Glomerular visceral epithelial cell (primary cell): Measurements from ENCODE around the gene DMBX1.

Experiments used
- DNase-seq: peaks from one replicate; pipeline ENCODE4 v3.0.0-alpha.2; 2016; ENCODE audit errors: extremely low spot score

Gene DMBX1

DNA sequence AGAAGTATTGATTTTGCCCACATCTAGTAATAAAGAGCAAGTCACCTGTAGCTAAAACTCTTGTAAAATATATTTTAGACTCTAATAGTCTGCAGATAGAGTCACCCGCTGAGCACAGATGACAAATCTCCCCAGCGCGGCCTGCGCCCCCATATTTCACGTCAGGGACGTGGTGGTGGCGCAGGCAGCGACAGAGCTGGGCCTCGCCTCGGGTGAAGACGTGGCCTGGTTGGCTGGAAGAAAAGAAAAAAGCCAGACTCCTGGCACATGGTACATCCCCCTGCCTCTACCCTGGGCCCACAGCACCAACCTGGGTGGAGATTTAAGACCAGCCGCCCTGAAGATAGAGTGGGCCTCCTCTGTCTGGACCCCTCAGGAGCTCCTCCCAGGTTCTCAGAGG, 6.0 kb upstream of the DMBX1 start:
- no peak for DNase-seq

DNA sequence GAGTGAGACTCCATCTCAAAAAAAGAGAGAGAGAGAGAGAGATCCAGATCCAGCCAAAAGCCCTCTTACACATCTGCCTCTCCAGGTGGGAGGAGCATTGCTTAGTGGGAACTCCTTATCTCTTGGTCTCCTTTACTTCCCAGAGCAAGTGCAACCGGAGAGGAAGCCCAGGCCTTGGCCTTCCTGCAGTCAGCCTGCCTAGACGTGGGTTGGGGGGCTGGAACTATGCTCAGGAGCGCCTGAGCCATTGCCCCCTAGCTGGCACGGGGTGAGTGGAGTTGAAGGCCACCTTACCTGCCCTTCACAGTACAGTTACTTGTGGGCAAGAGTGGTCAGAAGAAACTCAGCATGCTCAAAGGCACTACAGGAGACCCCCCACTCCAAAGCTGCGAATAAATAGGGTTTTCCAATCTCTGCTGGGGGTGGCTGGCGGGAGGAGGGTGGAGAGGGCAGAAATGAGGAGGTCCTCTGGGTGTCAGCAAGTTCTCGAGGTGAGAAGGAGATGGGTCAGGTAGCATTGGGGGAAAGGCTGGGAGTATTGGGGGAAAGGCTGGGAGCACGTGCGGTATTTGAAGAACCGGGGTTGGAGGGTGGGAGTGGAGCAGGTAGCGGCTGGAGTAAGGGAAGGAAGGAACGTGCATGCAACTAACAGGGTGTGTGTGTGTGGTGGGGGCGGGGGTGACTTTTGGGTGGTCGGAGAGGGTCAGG, 4.7 kb upstream of the DMBX1 start:
- no peak for DNase-seq

DNA sequence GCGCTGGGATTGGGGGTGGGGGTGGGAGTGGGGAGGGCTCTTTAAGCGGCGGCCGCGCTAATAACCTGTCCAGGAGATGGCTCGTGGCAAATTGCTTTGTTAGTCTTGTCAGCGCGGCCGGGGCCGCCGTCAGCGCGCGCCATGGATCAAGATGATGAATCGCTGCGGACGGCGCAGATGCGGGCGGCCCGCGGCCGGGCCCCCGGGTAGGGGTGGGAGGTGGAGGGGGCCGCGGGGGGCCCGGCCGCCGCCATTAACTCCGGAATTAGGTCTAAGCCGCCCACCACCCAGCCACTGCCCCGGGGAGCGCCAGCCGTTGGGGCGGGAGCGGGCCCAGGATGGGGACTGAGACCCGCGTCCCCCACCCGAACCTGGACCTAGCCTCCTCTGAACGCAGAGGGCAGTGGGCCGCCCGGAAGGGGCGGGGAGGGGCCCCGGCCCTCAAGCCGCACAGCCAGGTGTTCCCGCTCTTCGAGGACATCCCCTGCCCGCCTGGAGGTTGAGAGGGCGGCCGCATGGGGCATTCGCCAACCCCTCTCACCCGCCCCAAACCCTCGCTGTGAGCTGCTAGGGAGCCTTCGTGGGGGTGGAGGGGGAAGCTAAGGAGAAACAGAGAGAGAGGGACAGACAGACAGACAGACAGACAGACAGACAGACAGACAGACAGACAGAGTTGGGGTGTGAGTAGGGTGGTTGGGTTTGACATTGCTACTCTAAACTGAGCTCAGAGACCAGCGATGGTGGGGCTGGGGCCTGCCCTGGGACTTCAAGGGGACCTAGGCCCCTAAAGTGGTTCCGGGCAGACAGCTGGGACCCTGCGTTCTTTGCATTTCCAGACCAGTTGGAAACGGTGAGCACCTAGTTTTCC, 3.8 kb upstream of the DMBX1 start:
- DNase-seq, result no peak

DNA sequence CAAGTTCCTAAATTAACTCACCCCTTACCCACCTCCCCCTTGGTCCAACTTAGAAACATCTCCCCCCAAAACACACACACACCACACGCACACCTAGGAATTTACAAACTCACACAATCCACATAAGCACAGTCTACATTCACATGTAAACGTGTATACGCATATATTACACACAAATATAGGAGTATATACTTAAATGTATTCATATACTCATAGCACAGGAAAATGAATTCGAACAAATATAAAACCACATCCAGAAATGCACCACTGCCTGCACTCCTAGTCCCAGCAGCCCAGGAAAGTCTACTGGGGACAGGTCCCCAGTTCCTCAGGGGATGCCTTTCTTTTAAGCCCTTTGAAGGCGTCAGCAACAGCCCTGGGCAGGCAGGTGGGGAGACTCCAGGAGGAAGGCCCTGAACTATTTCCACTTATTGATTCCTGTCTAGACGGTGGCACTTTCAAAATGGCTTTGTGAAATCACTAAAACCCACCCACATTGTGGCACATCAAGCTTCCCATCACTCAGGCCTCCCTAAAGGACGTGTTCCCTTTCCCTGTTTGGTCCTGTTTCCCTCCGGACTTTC, 3.1 kb upstream of the DMBX1 start:
- no peak for DNase-seq

DNA sequence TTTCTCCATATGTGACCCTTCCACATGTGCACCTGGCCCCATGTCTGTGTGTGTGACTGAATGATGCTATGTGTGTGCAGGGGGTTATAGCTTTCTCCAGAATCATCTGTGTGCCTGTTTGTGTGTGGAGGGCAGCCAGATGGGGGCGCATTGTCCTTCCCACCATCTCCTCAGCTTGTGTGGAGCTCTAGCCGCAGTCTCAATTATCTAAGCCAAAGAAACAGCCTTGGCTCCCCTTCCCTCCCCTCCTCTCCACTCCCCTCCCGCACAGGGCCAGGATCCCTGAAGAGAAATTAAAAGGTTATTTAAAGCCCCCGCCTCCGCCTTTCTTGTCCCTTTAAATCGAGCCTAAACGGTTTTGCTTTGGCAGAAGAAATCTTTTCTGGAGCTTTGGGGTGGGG, 1.8 kb upstream of the DMBX1 start:
- DNase-seq, result no peak

DNA sequence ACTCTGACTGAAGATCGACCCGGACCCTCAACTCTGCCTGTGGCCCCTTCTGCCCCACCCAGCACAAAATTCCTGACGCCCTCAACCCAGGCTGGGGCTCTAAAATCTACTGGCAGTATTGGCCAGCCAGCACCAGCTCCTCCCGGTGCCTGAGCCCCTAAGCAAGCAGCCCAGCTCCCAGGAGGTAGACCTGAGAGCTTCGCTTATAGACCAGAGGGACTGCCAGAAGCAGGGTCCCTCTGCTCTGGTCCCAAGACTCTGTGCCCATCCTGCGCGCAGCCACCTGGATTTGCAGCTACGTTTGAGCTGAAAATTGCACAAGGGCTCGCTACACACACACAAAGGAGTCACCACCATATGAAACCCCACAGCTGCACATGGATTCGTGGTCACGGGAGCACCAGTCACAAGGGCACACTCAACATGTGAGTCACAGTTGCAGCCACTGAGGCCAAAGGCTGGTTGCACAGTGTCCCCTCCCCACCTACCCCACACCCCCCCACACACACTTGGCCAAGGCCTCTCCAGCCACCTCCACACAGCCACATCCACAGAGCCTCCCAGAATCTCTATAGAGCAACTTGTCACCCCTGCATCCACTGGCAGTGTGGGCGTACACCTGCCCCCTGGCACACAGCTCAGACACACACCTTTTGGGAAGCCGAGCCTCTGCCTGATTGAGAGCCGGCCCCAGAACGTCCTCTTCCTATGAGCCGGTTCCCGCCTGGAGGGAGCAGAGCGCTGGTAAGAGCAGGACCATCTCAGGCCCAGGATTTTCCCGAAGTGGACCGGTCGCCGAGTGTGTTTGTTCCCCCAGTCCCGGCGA, 1.1 kb upstream of the DMBX1 start:
- no peak for DNase-seq

DNA sequence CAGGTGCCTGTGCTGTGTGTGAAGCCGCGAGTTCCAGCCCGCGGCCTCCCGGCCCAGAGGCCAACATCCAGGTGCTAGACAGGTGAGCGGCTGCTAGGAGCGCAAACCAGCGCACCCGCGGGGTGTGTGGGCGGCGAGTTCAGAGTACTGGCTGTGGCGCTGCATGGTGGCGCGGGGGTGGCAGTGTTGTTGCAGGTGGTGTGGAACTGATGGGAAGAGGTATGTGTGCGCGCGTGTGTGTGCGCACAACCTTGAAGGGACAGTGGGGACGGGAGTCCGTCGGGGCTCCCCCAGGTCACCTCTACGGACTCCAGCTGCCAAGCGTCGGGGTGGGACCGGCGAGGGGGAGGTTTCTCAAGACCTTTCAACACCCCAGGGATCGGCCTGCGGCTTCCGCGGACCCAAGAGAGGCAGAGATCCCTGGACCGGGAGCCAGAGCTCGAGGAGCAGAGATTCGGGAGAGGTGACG, 433 bp upstream of the DMBX1 start:
- no peak for DNase-seq

DNA sequence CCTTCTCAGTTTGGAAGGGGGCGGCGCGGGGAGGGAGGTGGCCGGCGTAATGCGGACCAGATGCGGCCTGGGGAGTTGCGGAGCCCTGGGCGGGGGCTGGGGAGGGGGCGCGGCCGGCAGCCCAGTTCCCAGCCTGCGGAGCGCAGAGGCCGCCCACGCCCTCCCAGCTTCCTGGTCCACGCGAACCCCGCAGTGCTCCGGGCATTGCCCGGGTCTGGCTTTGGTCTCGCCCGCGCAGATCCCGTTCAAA, 695 bp downstream of the DMBX1 start:
- no peak for DNase-seq

DNA sequence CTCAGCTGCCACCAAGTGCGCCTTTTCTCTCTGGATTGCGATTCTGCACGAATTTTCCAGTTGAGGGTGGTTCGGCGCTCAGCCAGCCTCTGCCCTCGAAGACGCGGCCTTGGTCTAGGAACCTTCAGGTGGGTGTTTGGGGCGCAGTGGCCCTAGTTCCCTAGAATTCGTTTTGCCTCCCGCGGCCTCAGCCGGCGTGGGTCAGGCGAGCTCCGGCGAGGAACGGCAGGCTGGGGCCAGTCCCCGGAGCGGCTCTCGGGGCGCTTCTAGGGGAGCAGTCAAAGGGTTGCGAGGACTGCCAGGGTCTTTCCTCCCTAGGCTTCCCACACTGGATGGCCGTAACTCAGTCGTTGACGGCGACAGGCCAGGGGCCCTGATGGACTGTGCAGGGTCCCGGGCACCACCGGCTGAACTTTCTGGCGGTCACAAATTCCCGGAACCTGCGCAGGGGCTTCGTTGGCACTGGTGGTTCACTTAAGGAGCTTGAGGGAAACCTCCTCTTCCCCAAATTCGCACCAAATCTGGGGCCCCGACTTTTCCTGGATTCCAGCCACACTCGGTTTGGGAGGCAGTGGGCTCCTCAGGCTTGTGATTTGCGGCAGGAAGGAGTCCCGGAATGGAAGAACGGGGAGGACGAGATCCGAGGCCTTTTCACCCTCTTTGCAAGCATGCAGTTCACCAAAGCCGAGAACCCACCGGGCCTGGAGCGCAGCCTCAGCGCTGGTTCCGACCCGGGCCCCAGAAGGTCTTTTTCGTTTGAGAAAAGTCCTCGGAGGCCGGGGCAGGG, 1.2 kb downstream of the DMBX1 start:
- DNase-seq, result no peak

DNA sequence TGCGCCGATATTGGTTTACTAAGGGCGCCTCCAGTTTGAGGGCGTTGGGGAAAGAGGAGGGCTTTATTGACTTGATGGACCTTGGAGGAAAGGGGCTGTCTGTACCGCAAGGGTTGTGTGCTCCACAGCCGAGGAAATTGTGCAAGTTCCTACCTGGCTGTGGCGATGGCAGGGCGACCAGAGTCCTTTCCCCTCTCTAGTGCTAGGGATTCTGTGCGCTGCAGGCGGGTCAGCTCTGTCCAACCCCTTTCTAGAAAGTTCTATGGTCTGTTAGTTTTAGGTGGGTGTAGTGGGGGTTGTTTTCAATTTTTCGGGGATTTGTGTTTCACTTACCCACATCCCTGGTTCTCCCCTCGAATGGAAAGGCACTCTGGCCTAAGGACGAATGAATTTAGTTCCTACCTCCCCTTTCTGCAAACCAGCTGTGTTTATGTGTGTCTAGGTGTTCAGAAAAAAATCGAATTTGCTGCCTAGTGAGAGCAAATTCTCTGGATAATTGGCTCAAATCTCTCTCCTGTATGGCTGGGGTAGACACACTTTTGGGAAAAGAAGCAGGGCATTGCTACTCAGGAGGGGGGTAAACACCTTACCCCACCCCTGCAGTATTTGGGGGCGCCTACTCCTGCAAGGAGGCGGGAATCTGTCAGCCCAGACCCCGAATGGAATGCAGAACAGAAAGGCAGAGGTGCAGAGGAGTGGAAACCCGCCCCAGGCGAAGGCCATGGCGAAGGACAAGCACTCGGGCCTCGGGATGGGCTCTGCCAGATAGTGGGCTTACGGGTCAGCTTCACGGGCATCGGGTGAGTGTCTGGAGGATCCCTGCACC, 2.0 kb downstream of the DMBX1 start:
- no peak for DNase-seq

DNA sequence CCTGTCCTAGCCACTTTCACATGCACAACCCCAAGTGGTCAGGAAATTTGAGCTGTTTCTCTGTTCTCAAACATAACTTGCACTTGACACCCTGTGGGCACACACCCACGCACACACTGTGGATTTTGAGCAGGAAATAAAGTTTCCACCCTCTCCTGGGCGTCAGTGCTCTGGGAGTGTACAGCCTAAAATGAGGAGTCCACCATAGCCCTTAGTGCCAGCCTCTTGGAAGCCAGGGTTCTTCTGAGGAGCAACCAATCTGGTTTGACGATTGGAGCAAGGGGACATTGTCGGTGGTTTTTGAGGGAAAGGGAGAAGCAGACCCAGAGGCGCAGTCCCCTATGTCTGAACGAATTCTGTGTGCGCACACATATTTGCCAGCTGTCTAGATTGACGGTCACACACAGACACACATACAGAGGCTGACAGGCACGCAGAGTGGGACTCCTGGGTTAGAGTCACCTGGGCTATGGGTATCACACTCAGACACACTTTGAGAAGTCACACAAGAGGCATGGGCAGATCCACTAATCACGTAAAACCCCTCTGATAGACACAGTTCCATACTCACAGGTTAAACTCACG, 2.7 kb downstream of the DMBX1 start:
- DNase-seq, result no peak

DNA sequence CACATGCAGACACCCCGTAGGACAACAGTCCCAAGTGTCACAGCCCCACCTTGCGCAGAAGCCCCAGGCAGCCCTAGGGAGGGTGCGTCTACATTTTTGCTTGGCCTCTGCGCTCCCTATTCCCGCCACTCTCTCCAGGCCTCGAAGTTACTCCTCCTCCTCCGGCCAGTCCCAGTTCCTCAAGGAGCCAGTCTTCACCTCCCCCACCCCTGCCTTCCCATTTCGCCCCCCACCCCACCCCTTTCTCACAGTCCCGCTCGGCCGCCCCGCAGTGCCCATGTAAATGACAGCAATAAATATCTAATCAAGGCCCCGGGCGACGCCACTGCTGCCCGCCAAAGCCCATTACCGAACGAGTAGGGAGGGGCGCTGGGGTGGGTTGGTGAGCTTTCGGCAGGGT, 3.2 kb downstream of the DMBX1 start:
- DNase-seq, result no peak

DNA sequence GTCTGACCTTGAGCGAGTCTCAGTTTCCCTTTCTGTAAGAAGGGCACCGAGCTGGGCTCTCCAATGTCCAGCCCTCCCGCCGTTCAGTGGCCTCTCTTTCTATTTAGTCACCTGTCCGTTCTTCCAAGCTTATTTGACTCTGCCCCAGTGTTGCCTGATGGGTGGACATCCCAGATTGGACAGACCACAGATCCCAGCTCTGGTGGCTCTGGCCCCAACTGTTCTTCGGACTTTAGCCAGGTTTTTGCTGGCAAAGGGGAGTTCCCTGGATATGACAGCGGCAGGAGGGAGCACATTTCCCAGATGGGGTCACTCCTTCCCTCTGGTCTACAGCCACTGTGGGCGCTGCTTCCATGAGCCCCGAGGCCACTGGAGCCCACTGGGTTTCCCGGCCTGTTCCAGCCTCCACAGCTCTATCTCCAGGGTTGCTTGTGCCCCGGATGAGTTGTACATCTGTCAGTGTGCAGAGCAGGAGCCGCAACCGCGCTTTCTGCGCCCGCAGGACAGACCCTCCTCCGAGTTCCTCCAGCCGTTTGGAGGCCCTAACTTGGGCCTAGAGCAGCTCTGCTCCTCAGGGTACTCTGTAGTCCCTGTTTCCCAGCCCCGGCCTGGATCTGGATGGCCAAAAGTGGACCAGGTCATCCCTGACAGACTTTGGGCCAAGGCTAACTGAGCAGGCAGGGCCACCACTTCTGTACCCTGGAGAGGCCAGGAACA, 3.8 kb downstream of the DMBX1 start:
- DNase-seq, result no peak

DNA sequence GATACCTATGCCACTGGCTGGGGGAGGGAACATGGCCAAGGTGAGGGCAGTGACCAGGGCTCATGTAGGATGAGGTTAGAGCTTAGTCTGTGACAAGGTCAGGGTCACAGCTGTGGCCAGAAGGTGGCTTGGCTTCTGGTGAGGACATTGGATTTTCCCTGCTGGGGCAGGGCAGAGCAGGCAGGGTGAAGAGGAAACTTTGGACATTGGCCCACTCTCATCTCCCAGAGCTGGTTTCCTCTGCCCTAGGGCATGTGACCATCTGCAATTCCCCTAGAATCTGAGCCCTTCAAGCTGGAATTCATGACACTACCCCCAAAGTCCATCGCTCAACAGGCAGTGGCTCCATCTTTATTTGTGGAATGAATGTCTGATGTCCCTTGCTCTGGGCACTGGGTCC, 5.3 kb downstream of the DMBX1 start:
- no peak for DNase-seq

DNA sequence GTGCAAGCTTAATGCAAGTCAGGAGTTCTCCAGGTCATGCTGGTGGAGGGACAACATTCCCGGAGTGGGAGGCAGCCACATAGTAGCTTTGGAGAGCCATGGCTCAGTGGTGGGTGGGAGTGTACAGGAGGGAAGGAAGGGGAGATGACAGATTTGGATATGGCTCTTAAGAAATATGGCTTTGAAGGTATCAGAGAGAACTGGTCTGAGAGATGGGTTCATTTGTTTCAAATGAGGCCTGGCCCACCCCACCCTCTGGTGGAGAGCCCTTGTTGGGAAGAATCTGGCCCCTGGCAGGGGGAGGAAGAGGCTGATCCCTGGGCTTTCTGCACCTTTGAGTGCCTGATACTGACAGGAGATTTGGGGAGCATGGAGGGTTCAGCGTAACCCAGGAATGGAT, 6.1 kb downstream of the DMBX1 start:
- DNase-seq, result no peak

DNA sequence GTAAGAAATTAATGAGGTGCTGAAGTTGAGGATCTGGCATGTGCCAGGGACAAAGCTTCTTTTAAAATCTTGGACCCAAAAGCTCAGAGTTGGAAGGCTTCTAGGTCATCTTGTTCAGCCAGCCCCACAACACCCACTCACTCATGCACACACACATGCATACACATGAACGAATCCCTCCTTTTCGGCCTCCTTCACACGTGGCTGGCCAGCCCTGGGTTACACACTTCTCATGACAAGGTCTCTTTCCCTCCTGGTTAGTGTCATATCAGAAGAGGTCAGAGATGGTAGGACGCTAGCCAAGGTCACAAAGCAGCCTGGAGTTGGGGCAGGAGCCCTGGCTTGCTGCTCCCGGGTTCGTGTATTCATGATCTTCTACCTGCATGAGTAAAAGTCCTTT, 6.9 kb downstream of the DMBX1 start:
- DNase-seq, result no peak

DNA sequence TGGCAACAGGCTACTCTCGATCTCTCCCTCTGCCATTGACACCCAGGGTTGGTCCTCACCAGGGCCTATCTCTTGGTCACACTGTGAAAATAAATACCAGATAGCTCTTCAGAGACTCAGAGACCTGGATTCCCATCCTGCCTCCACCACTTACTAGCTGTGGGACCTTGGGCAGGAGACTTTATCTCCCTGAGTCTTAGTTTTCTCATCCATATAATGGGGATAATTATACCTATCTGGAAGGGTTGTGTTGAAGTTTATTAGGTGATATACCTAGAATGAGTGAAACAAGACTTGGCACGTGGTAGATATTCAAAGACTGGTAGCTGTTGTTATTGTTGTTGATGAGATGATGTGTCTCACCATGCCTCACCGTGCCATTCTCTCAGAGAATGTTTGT, 7.4 kb downstream of the DMBX1 start:
- no peak for DNase-seq

DNA sequence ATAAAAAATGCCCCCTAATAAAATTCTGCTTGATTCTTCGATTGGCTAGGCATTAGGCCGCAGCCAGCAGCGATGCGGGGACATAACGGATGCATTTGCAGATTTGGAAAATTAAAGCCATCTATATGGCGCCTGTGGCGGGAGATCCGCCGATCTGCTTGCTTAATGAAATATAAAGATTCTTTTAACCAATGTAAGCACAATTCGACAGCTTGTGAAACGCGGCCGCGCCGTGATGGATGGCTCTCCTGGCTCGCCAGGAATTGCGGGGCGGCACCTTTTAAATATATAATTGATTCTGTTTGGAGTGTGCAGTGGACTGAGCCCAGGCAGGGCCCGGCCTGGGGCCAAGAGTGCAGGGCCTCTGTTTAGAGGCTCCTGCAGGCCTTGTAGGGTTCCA, 8.0 kb downstream of the DMBX1 start:
- no peak for DNase-seq

DNA sequence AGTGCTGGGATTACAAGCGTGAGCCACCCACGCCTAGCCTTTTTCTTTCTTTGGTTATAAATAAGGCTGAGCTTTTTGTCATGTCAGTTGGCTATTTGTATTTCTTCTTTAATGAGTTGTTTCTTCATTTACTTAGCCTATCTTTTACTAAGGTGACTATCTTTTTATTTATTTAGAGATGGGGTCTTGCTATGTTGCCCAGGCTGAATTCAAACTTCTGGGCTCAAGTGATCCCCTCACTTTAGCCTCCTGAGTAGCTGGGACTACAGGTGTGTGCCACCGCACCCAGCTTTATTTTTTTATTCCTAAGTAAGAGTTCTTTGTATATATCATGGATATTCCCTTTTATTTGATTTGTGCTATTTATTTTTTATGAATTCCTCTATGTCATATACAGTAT, 11.9 kb downstream of the DMBX1 start:
- DNase-seq, result no peak

DNA sequence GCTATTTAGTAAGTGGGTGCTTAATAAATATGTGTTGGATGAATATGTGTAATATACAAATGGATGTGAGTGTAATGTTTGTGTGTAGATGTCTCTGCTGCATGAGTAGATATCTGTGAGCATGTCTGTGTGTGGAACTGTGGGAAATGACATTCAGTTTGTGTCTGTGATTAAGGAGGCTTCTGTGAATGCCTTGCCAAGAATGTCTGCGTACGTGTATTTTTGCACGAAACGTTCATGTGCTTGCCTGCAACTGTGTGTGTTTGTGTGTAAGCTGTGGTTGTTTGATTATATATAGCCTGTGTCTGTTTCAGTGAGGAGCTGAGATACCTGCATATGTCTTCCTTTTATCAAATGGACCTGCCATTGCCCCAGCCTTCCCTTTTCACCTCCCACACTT, 13.8 kb downstream of the DMBX1 start:
- no peak for DNase-seq
